ENCODE data around the gene CNTROB.

CNTROB gene

DNA sequence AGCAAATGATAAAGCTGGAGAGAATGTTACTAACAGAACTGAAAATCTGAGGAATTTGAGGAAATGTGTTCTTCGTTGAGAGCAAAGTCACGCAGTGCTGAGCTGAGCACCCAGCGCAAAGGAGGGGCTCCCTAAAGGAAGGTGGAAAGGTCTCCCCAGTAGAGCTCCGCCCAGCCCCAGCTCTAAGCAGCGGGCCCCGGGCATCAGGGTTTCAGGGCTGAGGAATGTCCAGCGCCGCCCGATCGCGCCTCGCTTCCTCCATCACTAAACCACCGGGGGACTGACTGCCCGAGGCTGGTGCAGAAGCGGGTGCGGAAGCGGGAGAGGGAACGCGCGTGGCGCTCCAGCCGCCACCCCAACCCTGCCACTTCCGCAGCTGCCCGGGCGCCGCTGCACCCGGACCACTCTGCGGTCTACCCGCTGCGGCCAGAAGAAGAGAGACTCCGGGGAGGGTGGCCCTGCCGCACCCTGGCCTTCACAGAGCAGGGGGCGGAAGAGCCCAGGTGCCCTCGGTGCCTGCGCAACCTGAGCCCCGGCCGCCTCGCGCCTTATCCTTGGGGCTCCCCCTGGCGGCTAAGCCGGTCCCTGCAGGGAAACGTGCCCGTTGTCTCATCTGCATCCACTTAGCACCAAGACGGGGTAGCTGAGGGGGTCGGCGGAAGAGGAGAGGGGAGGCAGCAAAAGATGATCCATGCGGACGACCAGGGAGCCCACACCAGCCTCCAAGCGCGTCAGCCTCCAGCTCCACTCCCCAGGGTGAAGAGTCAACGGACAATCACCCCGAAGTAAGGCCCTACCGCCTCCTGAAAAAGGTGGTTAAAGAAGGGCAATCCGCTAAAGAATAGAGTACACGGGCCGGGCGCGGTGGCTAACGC, 58.0 kb downstream of the CNTROB start:
- DNase-seq = peak; percentile 28

DNA sequence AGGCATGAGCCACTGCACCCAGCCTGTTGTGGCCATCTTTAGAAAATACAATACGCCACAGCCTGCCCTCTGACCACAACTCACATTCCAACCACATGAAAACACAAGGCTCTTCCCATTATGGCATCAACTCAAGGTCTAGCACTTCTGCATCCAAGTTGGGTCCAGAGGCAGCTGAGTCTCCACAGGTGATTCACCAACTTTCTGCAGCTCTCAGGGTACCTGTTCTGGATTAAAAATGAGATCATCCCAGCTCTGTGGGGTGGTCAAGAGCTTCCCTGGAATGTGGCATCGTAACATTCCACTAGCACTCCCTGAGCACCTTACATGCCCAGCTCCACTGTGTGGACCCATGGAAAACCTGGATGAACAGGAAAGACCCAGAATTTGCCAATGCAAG, 60.5 kb downstream of the CNTROB start:
- no peak for DNase-seq

DNA sequence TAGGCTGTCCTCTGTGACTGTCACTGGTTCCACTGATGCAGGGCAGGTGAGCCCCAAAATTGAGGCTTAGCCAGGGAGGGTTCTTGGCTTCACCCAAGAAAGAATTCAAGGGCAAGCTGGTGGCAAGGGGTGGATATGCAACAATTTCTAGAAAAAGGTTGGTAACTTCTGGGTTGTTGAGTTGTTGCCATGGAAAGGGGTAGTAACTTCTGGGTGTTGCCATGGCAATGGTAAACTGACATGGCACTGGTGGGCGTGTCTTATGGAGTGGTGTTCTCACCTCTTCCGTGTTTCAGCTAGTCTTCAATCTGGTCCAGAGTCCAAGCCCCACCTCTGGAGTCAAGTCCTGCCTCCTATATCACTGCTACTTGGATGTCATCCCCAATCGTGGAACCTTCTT, 60.9 kb downstream of the CNTROB start:
- no peak for DNase-seq

DNA sequence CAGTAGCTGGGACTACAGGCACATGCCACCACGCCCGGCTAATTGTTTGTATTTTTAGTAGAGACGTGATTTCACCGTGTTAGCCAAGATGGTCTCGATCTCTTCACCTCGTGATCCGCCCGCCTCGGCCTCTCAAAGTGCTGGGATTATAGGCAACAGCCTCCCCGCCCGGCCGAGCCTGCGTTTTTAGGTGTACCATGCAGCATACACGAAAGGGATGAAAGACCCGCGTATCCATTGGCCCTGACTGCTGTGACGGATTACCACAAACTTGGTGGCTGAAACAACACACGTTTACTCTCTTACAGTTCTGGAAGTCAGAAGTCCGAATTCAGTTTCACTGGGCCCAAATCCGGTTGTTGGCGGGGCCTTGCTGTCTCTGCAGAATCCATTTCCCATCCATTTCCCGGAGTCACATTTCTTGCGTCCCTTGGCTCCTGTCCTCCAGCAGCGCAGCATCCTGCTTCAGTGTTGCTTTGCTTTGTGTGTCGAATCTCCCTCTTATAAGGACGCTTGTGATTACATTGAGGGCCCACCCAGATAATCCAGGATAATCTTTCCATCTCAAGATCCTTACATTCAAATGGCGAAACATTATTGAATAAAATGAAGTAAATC, 62.1 kb downstream of the CNTROB start:
- no peak for DNase-seq

DNA sequence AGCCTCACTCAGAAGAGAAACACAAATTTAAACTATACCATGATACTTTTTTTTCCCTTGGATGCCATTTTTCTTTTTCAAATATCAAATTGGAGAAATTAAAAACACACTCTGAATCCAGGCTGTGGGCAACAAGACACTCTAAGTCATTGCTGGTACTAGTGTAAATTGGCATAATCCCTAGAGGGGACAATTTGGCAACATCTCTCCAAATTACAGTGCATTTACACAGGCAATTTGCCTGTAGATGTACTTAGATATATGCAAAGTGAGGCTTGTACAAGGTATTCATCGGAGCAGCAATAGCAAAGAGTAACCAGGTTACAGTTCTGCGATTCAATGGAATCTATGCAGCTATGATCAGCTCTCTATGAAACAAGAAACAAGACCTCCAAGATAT, 63.7 kb downstream of the CNTROB start:
- no peak for DNase-seq

DNA sequence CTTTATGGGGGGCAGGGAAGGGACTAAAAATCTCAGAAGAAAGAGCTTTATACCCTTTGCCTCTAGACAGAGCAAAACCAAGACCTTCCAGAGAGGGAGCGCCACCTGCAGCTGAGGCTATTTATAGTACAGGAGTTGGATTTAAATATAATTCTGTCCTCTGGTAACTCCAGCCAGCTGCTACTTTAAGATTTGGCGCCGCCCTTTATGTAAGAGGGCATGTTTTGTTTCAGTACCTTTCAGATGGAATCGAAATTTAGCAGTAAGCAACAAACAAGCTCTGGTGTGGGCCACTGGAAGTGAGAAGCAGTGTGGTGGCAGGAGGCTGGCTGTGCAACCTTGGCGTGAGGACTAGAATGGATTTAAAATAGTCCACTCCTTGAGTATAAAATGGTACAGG, 65.2 kb downstream of the CNTROB start:
- DNase-seq = peak; percentile 2

All from NCI-H774 (cell line).